Erythroblast (primary cell): Measurements from ENCODE around the gene ABHD5.

Source experiments
- GATA1 ChIP-seq: IDR thresholded peaks from 2 replicates; pipeline ENCODE4 v1.6.1; 2011; ENCODE audit warnings: low read depth, mild to moderate bottlenecking, control low read depth, low read length, moderate library complexity
- POLR2A ChIP-seq: IDR thresholded peaks from 2 replicates; pipeline ENCODE4 v1.6.1; 2011; ENCODE audit warnings: mild to moderate bottlenecking, low read length

- TF ChIP-seq POLR2A (no peak), GATA1 (no peak)
These were observed 19.9 kb downstream of the ABHD5 start for GRCh38 chr3:43710607-43711006.
